Measurements from ENCODE around the gene CCDC122. TPM values are rescaled to one million over a fixed set of nuclear protein-coding genes. Genes with fewer than 3 reads are reported as not detected.

Gene CCDC122
- total RNA-seq, 2 donors from 2014 or later: 2.4 to 2.5 TPM

DNA sequence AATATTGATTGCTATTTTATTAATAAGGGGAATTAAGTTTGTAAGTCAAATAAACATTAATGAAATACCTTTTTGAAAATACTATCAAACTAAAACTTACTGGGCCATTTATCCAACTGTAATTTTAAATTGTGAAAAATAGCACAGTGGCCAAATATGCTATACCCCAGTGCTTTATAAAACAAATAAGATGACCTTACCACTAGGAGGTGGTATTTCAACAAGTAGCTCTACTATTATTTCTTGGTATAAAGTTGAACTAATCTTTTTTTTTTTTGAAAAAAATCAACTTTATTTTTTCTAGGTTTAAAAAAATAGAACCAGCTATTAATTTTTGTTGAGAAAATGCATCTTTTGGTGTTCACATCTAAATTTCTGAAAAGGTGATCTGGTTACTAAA, 14.9 kb upstream of the CCDC122 start:
- Mint-ChIP-seq H3K4me1 (ENCODE audit: low read depth in 2 of 2) (no peaks in the 10 kb centered on the region), H3K36me3 (peaks cover 13% of the 10 kb centered on the region), H3K4me3 (no peak overlapping the region), H3K9me3 (no peaks in the 10 kb centered on the region), H3K27me3 (no peaks in the 10 kb centered on the region), H3K27ac (no peak overlapping the region)
- no peak for ATAC-seq
- DNase-seq (ENCODE audit: low spot score): no peak

DNA sequence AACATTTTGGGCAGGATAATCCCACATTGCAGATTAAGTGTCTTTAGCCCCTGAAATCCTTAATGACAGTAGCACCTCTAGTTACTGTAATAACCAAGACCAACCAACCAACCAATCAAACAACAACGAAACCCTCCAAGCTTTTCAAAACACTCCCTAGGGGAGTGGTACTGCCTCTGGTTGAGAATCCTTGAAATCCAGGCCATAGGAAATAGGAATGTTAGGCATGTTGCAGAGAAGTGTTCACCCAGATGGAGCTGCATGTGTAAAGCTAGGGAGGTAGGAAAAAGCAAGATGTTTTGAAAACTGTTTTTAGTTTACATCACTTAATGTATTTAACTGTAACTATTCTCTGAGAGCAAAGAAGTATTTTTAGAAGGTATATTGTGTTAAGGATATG, 4.7 kb upstream of the CCDC122 start:
- Mint-ChIP-seq H3K9me3 (no peaks in the 10 kb centered on the region), H3K36me3 (peaks cover 13% of the 10 kb centered on the region), H3K4me3 (no peak overlapping the region), H3K4me1 (ENCODE audit: low read depth in 2 of 2) (peaks cover 17 to 25% of the 10 kb centered on the region in 2 donors), H3K27ac (no peak overlapping the region), H3K27me3 (peaks cover 0 to 3% of the 10 kb centered on the region in 2 donors)
- no peak for DNase-seq (ENCODE audit: low spot score)
- no peak for ATAC-seq

DNA sequence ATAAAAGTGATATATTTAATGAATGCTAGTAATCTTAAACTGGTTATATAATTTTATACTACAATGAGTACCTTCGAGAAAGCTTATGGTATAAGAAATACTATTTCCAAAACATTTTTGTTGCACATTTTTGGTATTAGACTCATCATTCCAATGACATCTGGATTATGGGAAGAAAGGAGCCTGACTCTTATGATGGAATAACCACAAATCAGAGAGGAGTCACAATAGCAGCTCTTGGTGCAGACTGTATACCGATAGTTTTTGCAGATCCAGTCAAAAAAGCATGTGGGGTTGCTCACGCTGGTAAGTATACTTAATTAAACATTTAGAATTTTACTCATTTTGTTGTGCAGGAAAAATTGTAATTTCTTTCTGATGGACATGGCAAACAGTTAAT, 4.1 kb upstream of the CCDC122 start:
- peaks cover 13% of the 10 kb centered on the region for H3K36me3 Mint-ChIP-seq
- peaks cover 0 to 3% of the 10 kb centered on the region in 2 donors for H3K27me3 Mint-ChIP-seq
- no peak overlapping the region for H3K4me3 Mint-ChIP-seq
- H3K4me1 Mint-ChIP-seq (ENCODE audit: low read depth in 2 of 2): peaks cover 19 to 28% of the 10 kb centered on the region in 2 donors
- DNase-seq (ENCODE audit: low spot score) (no peak), ATAC-seq (no peak)
- H3K9me3 Mint-ChIP-seq: no peaks in the 10 kb centered on the region
- no peak overlapping the region for H3K27ac Mint-ChIP-seq

DNA sequence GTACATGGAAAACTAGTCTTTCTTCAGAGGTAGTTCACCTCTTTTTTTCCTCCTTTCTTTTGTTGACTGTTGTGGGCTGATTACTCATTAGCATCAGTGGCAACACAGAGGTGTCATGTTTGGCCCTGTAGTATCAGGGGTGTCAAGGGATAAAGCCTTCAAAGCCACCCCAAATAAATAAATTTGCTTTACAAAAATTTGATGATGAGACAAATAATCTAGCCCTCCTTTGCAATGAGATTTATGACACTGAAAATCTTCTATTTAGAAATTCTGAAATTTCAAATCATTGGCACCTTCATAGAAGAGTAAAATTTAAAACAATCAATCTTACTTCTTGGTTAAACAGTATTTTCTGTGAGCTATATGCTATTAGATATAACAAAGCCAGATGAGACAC, 2.0 kb upstream of the CCDC122 start:
- DNase-seq (ENCODE audit: low spot score): no peak
- Mint-ChIP-seq H3K4me3 (peak overlapping the region; percentile 96), H3K27me3 (no peaks in the 10 kb centered on the region), H3K27ac (peak overlapping the region in 1 of 2 donors; percentile 26), H3K36me3 (peaks cover 13% of the 10 kb centered on the region), H3K9me3 (no peaks in the 10 kb centered on the region), H3K4me1 (ENCODE audit: low read depth in 2 of 2) (peaks cover 22 to 40% of the 10 kb centered on the region in 2 donors)
- no peak for ATAC-seq

DNA sequence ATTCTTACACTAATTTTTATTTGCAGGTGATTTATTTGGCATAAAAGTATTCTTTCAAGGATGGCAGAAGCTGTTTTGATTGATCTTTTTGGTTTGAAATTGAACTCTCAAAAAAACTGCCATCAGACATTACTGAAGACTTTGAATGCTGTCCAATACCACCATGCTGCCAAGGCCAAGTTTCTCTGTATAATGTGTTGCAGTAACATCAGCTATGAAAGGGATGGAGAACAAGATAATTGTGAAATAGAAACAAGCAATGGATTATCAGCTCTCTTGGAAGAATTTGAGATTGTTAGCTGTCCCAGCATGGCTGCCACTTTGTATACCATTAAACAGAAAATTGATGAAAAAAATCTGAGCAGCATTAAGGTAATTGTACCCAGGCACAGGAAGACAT, 1.4 kb upstream of the CCDC122 start:
- no peak for ATAC-seq
- H3K36me3 Mint-ChIP-seq: peaks cover 13% of the 10 kb centered on the region
- H3K9me3 Mint-ChIP-seq: no peaks in the 10 kb centered on the region
- DNase-seq (ENCODE audit: low spot score): no peak
- H3K27ac Mint-ChIP-seq: no peak overlapping the region
- no peaks in the 10 kb centered on the region for H3K27me3 Mint-ChIP-seq
- peaks cover 22 to 40% of the 10 kb centered on the region in 2 donors for H3K4me1 Mint-ChIP-seq (ENCODE audit: low read depth in 2 of 2)
- peak overlapping the region; percentile 96 for H3K4me3 Mint-ChIP-seq

DNA sequence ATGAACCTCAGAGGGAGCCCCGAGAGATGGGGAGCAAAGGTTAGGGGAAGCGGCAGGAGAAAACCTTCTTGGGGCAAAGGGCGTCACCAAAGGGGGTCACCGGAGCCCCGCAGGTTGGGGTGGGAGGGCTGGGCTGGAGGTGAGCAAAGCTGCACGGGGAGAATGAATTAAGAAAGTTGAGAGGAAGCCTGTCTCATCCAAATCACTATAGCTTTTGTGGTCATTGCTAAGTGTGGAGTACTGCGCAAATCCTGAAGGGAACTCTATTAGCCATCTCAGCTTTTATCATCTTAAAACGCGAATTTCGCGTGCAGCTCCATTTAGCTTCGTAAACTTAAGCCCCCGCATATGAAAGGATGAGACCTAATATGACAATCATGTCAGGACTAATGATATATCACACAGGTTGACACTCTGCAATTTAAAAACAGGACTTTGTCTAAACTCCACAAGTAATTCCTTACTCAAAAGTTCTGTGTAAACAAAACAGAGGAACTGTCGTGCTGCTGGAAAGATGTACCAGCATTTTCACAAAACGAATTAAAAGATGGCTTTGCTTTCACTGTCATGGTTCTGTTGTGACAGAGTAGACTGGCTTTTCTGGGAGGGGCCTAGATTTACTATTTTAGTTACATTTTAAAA, 795 bp upstream of the CCDC122 start:
- Mint-ChIP-seq H3K4me3 (peak overlapping the region; percentile 96), H3K36me3 (peaks cover 7% of the 10 kb centered on the region), H3K4me1 (ENCODE audit: low read depth in 2 of 2) (peaks cover 22 to 40% of the 10 kb centered on the region in 2 donors), H3K27me3 (no peaks in the 10 kb centered on the region), H3K27ac (peak overlapping the region; percentile 78 to 90), H3K9me3 (no peaks in the 10 kb centered on the region)
- ATAC-seq (no peak), DNase-seq (ENCODE audit: low spot score) (no peak)

DNA sequence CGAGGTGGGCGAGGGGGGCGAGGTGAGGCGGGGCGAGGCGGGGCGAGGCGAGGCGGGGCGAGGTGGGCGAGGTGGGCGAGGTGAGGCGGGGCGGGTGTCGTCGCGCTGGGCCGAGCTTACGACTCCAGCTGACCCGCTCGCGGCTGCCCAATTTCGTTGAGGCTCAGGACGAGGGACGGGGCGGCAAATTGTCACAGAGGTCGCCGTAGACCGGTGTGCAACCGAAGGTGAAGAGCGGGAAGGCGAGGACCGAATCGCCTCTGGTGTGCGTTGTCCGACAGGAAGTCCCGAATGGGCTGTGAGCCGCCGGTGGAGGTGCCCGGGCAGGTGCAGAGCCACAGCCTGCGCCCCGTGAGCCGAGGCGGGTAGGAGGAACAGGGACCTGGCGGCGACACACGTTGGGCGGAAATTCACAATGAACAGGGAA, 228 bp upstream of the CCDC122 start, which contains the start of gene LACC1:
LACC1 (plus strand) TSS at position 150 of the 427 bp plus-strand sequence. CDS start 1,082 bp downstream, outside the sequence.
- Mint-ChIP-seq H3K9me3 (no peaks in the 10 kb centered on the region), H3K4me1 (ENCODE audit: low read depth in 2 of 2) (peaks cover 22 to 40% of the 10 kb centered on the region in 2 donors), H3K27ac (peak within 1 kb of the TSS; percentile 78 to 90), H3K36me3 (peaks cover 6% of the 10 kb centered on the region), H3K4me3 (peak within 1 kb of the TSS; percentile 96), H3K27me3 (no peaks in the 10 kb centered on the region)
- DNase-seq (ENCODE audit: low spot score) (peak; percentile 63), ATAC-seq (peak; percentile 73 to 76)

DNA sequence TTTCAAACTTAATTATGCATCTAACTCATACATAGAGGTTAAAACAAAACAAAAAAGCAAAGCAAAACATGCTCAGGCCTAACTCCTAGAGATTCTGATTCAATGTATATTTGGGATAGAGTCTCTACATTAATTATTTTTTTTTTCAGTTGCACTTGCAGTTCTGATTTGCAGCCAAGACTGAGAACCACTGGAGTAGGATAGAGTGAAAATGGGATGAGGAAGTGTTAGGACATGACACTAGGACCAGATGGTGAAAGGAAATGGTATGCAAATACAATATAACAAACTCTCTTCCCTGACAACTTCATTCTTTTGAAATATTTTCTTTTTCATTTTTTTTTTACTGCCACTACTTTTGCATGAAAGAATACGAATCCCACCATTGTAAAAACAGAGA, 1.8 kb downstream of the CCDC122 start:
- Mint-ChIP-seq H3K36me3 (peaks cover 6% of the 10 kb centered on the region), H3K4me3 (peak overlapping the region; percentile 96), H3K9me3 (no peaks in the 10 kb centered on the region), H3K27me3 (no peaks in the 10 kb centered on the region), H3K27ac (peak overlapping the region; percentile 17 to 90), H3K4me1 (ENCODE audit: low read depth in 2 of 2) (peaks cover 22 to 39% of the 10 kb centered on the region in 2 donors)
- ATAC-seq (no peak), DNase-seq (ENCODE audit: low spot score) (no peak)

DNA sequence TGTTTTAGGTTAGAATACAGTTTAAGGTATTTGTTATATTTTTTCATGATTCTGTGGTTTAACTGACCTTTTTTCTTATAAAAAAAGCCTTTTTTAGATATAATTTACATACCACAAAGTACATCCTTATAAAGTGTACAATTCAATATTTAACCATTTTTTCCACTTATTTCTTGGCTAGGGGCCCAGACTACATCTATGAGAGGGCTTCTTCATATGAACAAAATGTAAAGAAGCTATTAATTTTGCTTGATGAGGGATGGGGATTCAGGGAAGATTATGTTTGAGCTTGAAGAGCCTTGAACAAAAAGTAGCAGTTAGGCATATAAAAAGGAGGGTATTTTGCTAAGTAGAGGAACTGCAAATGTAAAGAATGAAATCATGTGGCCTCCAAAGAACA, 2.2 kb downstream of the CCDC122 start:
- peak overlapping the region; percentile 96 for H3K4me3 Mint-ChIP-seq
- ATAC-seq: no peak
- H3K4me1 Mint-ChIP-seq (ENCODE audit: low read depth in 2 of 2): peaks cover 22 to 36% of the 10 kb centered on the region in 2 donors

DNA sequence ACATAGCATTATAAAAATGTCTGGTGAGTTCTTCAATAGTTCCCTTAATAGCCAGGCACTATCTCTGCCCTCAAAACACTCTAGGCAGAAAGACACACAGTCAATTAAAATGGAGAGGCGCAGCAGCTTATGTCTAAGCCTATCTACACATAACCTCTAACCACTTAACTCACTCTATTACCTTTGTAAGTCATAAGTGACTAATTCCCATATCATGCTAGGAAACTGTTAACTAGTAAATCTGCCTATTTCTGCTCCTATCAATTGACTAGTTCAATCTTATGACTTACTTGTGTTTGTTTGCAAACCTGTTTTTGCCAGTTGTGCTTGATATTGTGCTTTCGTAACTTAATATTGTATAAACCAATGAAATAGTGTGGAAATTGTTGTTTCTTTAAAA, 3.2 kb downstream of the CCDC122 start:
- no peaks in the 10 kb centered on the region for H3K9me3 Mint-ChIP-seq
- DNase-seq (ENCODE audit: low spot score) (no peak), ATAC-seq (no peak)
- H3K27ac Mint-ChIP-seq: no peak overlapping the region
- no peaks in the 10 kb centered on the region for H3K36me3 Mint-ChIP-seq
- no peaks in the 10 kb centered on the region for H3K27me3 Mint-ChIP-seq
- no peak overlapping the region for H3K4me3 Mint-ChIP-seq
- H3K4me1 Mint-ChIP-seq (ENCODE audit: low read depth in 2 of 2): peaks cover 19 to 29% of the 10 kb centered on the region in 2 donors

More for the DNA sequence above, 2.2 kb downstream of the CCDC122 start:
- Mint-ChIP-seq H3K36me3 (peaks cover 6% of the 10 kb centered on the region), H3K9me3 (no peaks in the 10 kb centered on the region), H3K27ac (peak overlapping the region; percentile 17 to 90), H3K27me3 (no peaks in the 10 kb centered on the region)
- no peak for DNase-seq (ENCODE audit: low spot score)

DNA sequence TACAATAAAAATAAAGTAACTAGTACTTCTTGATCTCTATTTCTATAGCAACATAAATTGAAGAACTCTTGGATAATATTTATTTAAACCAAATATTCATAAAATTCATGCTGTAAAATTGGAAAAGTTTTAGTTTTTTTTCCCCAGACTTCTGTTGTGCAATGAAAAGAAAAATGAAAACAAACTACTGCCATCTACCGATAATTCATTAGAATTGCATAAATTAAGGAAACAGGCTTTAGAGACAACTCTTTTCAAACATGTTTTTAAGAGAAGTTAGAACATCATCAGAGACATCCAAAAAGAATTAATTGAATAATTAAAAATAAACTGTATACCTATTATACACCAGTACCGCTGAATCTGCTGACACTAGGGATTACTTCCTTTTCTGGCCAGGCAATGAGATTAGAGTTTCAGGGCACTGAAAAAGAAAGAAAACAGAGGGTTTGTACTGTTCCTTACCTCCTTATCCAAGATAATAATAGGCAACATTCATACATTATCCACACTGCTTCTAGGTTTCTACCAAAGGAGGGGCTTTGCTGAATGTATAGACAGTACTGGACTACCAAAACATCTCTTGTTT, 4.9 kb downstream of the CCDC122 start:
- H3K27ac Mint-ChIP-seq: no peak overlapping the region
- H3K4me3 Mint-ChIP-seq: no peak overlapping the region
- DNase-seq (ENCODE audit: low spot score): no peak
- H3K27me3 Mint-ChIP-seq: no peaks in the 10 kb centered on the region
- H3K9me3 Mint-ChIP-seq: no peaks in the 10 kb centered on the region
- ATAC-seq: no peak
- peaks cover 7 to 15% of the 10 kb centered on the region in 2 donors for H3K4me1 Mint-ChIP-seq (ENCODE audit: low read depth in 2 of 2)
- no peaks in the 10 kb centered on the region for H3K36me3 Mint-ChIP-seq

DNA sequence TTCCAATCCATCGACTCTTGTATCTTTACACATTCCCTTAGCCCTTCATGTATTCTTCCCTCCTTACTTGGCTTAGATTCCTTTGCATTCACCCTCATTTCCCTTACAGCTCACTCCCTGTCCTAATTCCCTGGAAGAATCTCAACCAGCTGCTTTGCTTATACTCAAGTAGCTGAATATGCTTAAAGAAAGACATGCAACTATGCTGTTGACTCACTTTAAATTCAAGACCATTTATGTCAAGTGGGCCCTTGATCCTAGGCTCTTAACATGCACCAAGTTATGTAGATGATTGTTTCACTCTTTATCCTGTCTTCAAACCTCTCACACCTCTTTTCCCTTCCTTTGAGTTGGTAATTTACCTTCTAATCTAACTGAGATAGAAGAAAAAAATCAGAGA, 7.4 kb downstream of the CCDC122 start:
- Mint-ChIP-seq H3K9me3 (no peaks in the 10 kb centered on the region), H3K27me3 (no peaks in the 10 kb centered on the region), H3K4me1 (ENCODE audit: low read depth in 2 of 2) (no peaks in the 10 kb centered on the region), H3K36me3 (no peaks in the 10 kb centered on the region), H3K27ac (no peak overlapping the region), H3K4me3 (no peak overlapping the region)
- ATAC-seq (no peak), DNase-seq (ENCODE audit: low spot score) (no peak)

DNA sequence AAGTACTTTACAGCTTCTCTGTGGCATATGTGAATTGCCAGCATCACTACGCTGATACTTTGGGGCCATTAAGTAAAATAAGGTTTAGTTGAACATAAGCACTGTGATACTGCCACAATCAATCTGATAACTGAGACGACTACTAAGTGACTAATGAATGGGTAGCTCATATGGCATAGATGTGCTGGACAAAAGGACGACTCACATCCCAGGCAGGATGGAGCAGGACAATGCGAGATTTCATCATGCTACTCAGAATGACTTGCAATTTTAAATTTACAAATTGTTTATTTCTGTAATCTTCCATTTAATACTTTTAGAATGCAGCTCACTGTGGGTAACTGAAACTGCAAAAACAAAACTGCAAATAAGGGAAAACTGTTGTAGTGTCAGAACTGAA, 13.6 kb downstream of the CCDC122 start:
- DNase-seq (ENCODE audit: low spot score) (no peak), ATAC-seq (no peak)
- no peaks in the 10 kb centered on the region for H3K4me1 Mint-ChIP-seq (ENCODE audit: low read depth in 2 of 2)
- no peaks in the 10 kb centered on the region for H3K36me3 Mint-ChIP-seq
- no peaks in the 10 kb centered on the region for H3K9me3 Mint-ChIP-seq
- no peak overlapping the region for H3K4me3 Mint-ChIP-seq
- H3K27me3 Mint-ChIP-seq: no peaks in the 10 kb centered on the region
- H3K27ac Mint-ChIP-seq: no peak overlapping the region

DNA sequence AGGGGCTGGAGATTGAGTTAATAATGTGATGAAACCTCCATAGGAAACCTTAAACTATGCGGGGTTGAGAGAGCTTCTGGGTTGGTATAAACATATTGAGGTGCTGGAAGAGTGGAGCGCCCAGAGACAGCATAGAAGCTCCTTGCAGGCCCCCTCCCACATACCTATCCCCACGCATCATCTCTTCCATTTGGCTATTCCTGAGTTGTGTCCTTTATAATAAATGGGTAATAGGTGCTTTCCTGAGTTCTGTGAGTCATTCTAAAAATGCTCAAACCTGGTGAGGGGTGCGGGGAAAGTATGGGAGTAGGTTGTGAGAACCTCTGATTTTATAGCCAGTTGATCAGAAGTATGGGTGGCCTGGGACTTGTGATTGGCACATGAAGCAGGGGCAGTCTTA, 14.6 kb downstream of the CCDC122 start:
- DNase-seq (ENCODE audit: low spot score): no peak
- H3K4me1 Mint-ChIP-seq (ENCODE audit: low read depth in 2 of 2): no peaks in the 10 kb centered on the region
- no peaks in the 10 kb centered on the region for H3K27me3 Mint-ChIP-seq
- no peak overlapping the region for H3K27ac Mint-ChIP-seq
- no peaks in the 10 kb centered on the region for H3K9me3 Mint-ChIP-seq
- no peak for ATAC-seq
- H3K36me3 Mint-ChIP-seq: no peaks in the 10 kb centered on the region
- H3K4me3 Mint-ChIP-seq: no peak overlapping the region
